Parathyroid adenoma (tissue), 2 donors: ENCODE results near the gene HTR7.

Experiments
- H2AFZ ChIP-seq: fragments of 300-600 bp; sonication (generic); one replicate; pipeline ENCODE4 v1.7.0; 2017; ENCODE audit warnings: antibody characterized with exemption, mild to moderate bottlenecking
- H3K27ac ChIP-seq: fragments of 300-600 bp; sonication (generic); one replicate; pipeline ENCODE4 v1.7.0; 2017
- H3K27me3 ChIP-seq: fragments of 300-600 bp; sonication (generic); one replicate; pipeline ENCODE4 v1.7.0; 2017; ENCODE audit warnings: low read length; ENCODE audit not compliant: control insufficient read depth, insufficient read depth
- H3K36me3 ChIP-seq: fragments of 300-600 bp; sonication (generic); one replicate; pipeline ENCODE4 v1.7.0; 2017; ENCODE audit warnings: low read length; ENCODE audit not compliant: control insufficient read depth, insufficient read depth
- H3K4me1 ChIP-seq: fragments of 300-600 bp; sonication (generic); one replicate; pipeline ENCODE4 v1.7.0; 2017; ENCODE audit warnings: control low read depth
- H3K4me2 ChIP-seq: fragments of 300-600 bp; sonication (generic); one replicate; pipeline ENCODE4 v1.7.0; 2017; ENCODE audit warnings: low read length
- H3K4me3 ChIP-seq: fragments of 300-600 bp; sonication (generic); one replicate; pipeline ENCODE4 v1.7.0; 2017; ENCODE audit warnings: low read depth, low read length
- H3K79me2 ChIP-seq: fragments of 300-600 bp; sonication (generic); one replicate; pipeline ENCODE4 v1.7.0; 2017; ENCODE audit warnings: control low read depth
- H3K9ac ChIP-seq: fragments of 300-600 bp; sonication (generic); one replicate; pipeline ENCODE4 v1.7.0; 2017; ENCODE audit warnings: mild to moderate bottlenecking
- H3K9me3 ChIP-seq: fragments of 300-600 bp; sonication (generic); one replicate; pipeline ENCODE4 v1.7.0; 2017; ENCODE audit warnings: low read length; ENCODE audit not compliant: control insufficient read depth
- TF ChIP-seq, protein P1 (sequence below): fragments of 300-600 bp; sonication (generic); IDR thresholded peaks from one replicate; pipeline ENCODE4 v1.7.0; 2017; ENCODE audit warnings: antibody characterized with exemption, mild to moderate bottlenecking
- donor health status: primary hyperparathyroidism.

The HTR7 gene

GRCh38 chr10:90806677-90807076 lies 51.2 kb downstream of the HTR7 start:
- Histone ChIP-seq H3K27me3 (no peaks in the 10 kb centered on the region), H3K36me3 (no peaks in the 10 kb centered on the region), H3K4me1 (no peaks in the 10 kb centered on the region), H3K27ac (no peak overlapping the region), H3K79me2 (peaks cover under 1% of the 10 kb centered on the region), H3K9ac (no peak overlapping the region), H3K4me3 (no peak overlapping the region), H3K9me3 (no peaks in the 10 kb centered on the region), H2AFZ (no peak overlapping the region), H3K4me2 (no peak overlapping the region)
- TF ChIP-seq, protein P1, sequence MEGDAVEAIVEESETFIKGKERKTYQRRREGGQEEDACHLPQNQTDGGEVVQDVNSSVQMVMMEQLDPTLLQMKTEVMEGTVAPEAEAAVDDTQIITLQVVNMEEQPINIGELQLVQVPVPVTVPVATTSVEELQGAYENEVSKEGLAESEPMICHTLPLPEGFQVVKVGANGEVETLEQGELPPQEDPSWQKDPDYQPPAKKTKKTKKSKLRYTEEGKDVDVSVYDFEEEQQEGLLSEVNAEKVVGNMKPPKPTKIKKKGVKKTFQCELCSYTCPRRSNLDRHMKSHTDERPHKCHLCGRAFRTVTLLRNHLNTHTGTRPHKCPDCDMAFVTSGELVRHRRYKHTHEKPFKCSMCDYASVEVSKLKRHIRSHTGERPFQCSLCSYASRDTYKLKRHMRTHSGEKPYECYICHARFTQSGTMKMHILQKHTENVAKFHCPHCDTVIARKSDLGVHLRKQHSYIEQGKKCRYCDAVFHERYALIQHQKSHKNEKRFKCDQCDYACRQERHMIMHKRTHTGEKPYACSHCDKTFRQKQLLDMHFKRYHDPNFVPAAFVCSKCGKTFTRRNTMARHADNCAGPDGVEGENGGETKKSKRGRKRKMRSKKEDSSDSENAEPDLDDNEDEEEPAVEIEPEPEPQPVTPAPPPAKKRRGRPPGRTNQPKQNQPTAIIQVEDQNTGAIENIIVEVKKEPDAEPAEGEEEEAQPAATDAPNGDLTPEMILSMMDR: no peak

DNA sequence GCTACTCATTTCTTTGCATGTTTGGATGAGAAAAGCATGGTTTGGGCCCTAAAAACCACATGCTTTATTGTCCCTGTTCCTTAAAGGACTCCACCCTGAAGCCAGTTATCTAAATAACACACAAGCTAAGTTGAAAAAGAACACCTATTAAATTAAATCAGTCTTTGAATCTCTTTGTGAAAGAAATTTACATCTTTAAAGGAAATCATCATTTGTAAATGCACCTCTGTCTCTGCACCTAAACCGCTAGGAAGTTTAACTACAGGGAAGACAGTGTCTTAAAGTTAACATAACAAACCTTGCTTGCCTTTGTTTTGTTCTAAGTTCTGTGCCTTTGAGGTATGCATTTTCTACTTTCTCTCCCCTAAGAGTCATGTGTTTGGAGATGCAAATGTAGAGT lies 52.6 kb downstream of the HTR7 start:
- H3K36me3 ChIP-seq: no peaks in the 10 kb centered on the region
- H3K4me3 ChIP-seq: no peak overlapping the region
- no peak overlapping the region for H2AFZ ChIP-seq
- no peaks in the 10 kb centered on the region for H3K9me3 ChIP-seq
- no peaks in the 10 kb centered on the region for H3K27me3 ChIP-seq
- peaks cover 3% of the 10 kb centered on the region for H3K79me2 ChIP-seq
- H3K4me1 ChIP-seq: no peaks in the 10 kb centered on the region
- no peak overlapping the region for H3K4me2 ChIP-seq
- H3K9ac ChIP-seq: no peak overlapping the region
- TF ChIP-seq, protein P1: no peak
- H3K27ac ChIP-seq: no peak overlapping the region

DNA sequence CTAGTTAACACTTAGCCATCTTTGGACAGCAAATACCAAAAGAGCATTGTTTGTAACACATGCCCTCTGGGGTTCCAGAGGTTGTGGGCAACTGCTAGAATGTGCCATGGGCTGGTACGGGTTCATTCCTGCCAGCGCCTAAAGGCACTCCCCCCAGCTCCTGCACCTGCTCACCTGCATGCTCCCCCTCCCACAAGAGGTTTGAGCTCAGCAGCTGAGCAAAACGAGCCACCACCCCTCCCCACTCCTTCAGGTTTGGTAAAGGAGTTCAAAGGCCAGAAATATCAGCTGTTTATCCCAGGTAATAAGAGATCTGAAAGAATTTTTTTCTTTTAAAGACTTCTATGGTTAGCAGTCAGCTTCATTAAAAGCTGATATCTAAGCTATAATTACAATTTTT lies 53.5 kb downstream of the HTR7 start:
- no peak overlapping the region for H2AFZ ChIP-seq
- H3K36me3 ChIP-seq: no peaks in the 10 kb centered on the region
- H3K27ac ChIP-seq: no peak overlapping the region
- H3K4me1 ChIP-seq: no peaks in the 10 kb centered on the region
- H3K4me3 ChIP-seq: no peak overlapping the region
- peaks cover 3% of the 10 kb centered on the region for H3K79me2 ChIP-seq
- TF ChIP-seq, protein P1: no peak
- no peak overlapping the region for H3K9ac ChIP-seq
- H3K27me3 ChIP-seq: no peaks in the 10 kb centered on the region
- no peak overlapping the region for H3K4me2 ChIP-seq
- no peaks in the 10 kb centered on the region for H3K9me3 ChIP-seq

DNA sequence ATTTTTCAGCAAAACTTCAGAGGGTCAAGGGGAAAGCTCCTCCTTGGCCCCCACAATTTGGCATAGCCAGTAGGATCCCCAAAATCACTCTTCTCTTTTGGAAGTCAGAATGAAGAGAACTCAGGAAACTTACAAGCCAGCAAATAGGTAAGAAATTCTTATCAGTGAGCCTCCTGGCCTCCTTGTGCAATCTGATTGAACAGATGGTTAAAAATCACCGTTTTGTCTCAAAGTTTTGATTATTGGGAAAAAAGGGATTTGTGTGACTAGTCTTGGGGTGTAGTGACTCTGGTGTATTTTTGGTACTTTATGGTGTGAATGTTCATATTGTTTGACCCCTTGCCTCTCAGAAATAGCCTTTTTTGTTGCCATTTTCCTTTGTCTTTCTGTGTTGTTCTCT lies 56.2 kb downstream of the HTR7 start:
- no peaks in the 10 kb centered on the region for H3K27me3 ChIP-seq
- H3K9me3 ChIP-seq: no peaks in the 10 kb centered on the region

GRCh38 chr10:90800232-90800796 lies 57.5 kb downstream of the HTR7 start:
- peaks cover 3% of the 10 kb centered on the region for H3K79me2 ChIP-seq
- H2AFZ ChIP-seq: no peak overlapping the region
- H3K9me3 ChIP-seq: no peaks in the 10 kb centered on the region
- H3K4me2 ChIP-seq: no peak overlapping the region
- H3K4me1 ChIP-seq: no peaks in the 10 kb centered on the region
- H3K9ac ChIP-seq: no peak overlapping the region
- H3K36me3 ChIP-seq: no peaks in the 10 kb centered on the region
- no peak overlapping the region for H3K4me3 ChIP-seq
- H3K27me3 ChIP-seq: no peaks in the 10 kb centered on the region
- no peak overlapping the region for H3K27ac ChIP-seq
- TF ChIP-seq, protein P1: no peak

More for the DNA sequence above, 56.2 kb downstream of the HTR7 start:
- H3K4me1 ChIP-seq: no peaks in the 10 kb centered on the region
- H3K36me3 ChIP-seq: no peaks in the 10 kb centered on the region
- H3K4me3 ChIP-seq: no peak overlapping the region
- H3K9ac ChIP-seq: no peak overlapping the region
- peaks cover 3% of the 10 kb centered on the region for H3K79me2 ChIP-seq
- H2AFZ ChIP-seq: no peak overlapping the region
- TF ChIP-seq, protein P1: no peak
- H3K27ac ChIP-seq: no peak overlapping the region
- H3K4me2 ChIP-seq: no peak overlapping the region
